ENCODE measurements around the gene SLC12A8. TPM values are rescaled to one million over a fixed set of nuclear protein-coding genes. Genes with fewer than 3 reads are reported as not detected.

SLC12A8 gene
- total RNA-seq, 4 donors from 2014 or later, result 1.0 TPM; not detected in 3

DNA sequence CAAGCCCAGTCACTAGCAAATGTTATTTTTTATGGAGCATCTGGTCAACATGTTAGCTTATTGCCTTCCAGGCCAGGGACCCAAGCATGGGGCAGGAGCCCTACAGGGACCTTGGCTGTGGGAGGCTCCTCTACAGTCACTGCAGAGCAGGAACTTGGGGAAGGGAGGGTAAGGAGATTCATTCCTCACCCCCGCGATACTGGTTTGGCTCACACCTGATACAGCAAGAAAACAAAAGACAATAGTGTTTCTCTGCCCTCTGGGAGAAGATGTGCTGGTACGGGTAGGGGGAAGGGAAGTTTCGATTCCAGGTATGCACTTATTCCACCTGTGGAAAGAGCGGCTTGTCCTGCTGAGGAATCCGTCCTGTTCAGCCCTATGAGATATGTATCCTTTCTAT, 77.6 kb downstream of the SLC12A8 start:
- TF ChIP-seq, protein P1, sequence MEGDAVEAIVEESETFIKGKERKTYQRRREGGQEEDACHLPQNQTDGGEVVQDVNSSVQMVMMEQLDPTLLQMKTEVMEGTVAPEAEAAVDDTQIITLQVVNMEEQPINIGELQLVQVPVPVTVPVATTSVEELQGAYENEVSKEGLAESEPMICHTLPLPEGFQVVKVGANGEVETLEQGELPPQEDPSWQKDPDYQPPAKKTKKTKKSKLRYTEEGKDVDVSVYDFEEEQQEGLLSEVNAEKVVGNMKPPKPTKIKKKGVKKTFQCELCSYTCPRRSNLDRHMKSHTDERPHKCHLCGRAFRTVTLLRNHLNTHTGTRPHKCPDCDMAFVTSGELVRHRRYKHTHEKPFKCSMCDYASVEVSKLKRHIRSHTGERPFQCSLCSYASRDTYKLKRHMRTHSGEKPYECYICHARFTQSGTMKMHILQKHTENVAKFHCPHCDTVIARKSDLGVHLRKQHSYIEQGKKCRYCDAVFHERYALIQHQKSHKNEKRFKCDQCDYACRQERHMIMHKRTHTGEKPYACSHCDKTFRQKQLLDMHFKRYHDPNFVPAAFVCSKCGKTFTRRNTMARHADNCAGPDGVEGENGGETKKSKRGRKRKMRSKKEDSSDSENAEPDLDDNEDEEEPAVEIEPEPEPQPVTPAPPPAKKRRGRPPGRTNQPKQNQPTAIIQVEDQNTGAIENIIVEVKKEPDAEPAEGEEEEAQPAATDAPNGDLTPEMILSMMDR (IDR thresholded peaks at IDR 0.05 in 4 of 5, conservative IDR thresholded peaks at IDR 0.05 in 1 of 5), result no peak
- TF ChIP-seq POLR2A (IDR thresholded peaks at IDR 0.05), result no peak

GRCh38 chr3:125132815-125133214, 79.7 kb downstream of the SLC12A8 start:
- intact Hi-C loops (cut with DNase I; ENCODE audit: low total_unique reads), result no loop called here
- H3K4me1 ChIP-seq, result peaks cover 5 to 15% of the 10 kb centered on the region in 2 donors
- H3K9me3 ChIP-seq, result no peaks in the 10 kb centered on the region
- ATAC-seq, result no peak
- H3K4me3 ChIP-seq, result no peak overlapping the region
- H3K27ac ChIP-seq, result no peak overlapping the region
- no peaks in the 10 kb centered on the region for H3K27me3 ChIP-seq
- no peaks in the 10 kb centered on the region for H3K36me3 ChIP-seq
- in situ Hi-C loops (cut with MboI; ENCODE audit: low sequenced_read_pairs in 4 of 4), result no loop called here
- DNase-seq, result no peak
- no peak for TF ChIP-seq POLR2A (IDR thresholded peaks at IDR 0.05)
- TF ChIP-seq, protein P1 (IDR thresholded peaks at IDR 0.05 in 4 of 5, conservative IDR thresholded peaks at IDR 0.05 in 1 of 5), result no peak

More for the DNA sequence above, 77.6 kb downstream of the SLC12A8 start:
- intact Hi-C loops (cut with DNase I; ENCODE audit: low total_unique reads), result no loop called here
- Histone ChIP-seq H3K4me1 (peaks cover 2 to 3% of the 10 kb centered on the region in 2 donors), H3K9me3 (no peaks in the 10 kb centered on the region), H3K36me3 (no peaks in the 10 kb centered on the region), H3K27ac (no peak overlapping the region), H3K4me3 (no peak overlapping the region), H3K27me3 (no peaks in the 10 kb centered on the region)
- ATAC-seq (no peak), DNase-seq (no peak)
- in situ Hi-C loops (cut with MboI; ENCODE audit: low sequenced_read_pairs in 4 of 4), result no loop called here

GRCh38 chr3:125129512-125129997, 83.0 kb downstream of the SLC12A8 start:
- H3K4me3 ChIP-seq, result no peak overlapping the region
- no peaks in the 10 kb centered on the region for H3K36me3 ChIP-seq
- H3K27ac ChIP-seq, result peak overlapping the region; percentile 38 to 52 (median 44)
- intact Hi-C loops (cut with DNase I; ENCODE audit: low total_unique reads), result loop anchor here (5.0 kb wide), 2 partner anchors 42 to 67 kb away; no protein-coding TSS in a partner anchor
- TF ChIP-seq, protein P1 (IDR thresholded peaks at IDR 0.05 in 4 of 5, conservative IDR thresholded peaks at IDR 0.05 in 1 of 5), result no peak
- TF ChIP-seq POLR2A (IDR thresholded peaks at IDR 0.05), result no peak
- DNase-seq (peak; percentile 31 to 73), ATAC-seq (peak; percentile 88 to 94)
- H3K27me3 ChIP-seq, result no peaks in the 10 kb centered on the region
- in situ Hi-C loops (cut with MboI; ENCODE audit: low sequenced_read_pairs in 4 of 4), result no loop called here
- H3K4me1 ChIP-seq, result peaks cover 5 to 15% of the 10 kb centered on the region in 2 donors
- H3K9me3 ChIP-seq, result no peaks in the 10 kb centered on the region

GRCh38 chr3:125128861-125129501, 83.6 kb downstream of the SLC12A8 start:
- intact Hi-C loops (cut with DNase I; ENCODE audit: low total_unique reads) (loop anchor here (5.0 kb wide), 2 partner anchors 42 to 67 kb away; no protein-coding TSS in a partner anchor), in situ Hi-C loops (cut with MboI; ENCODE audit: low sequenced_read_pairs in 4 of 4) (no loop called here)
- no peaks in the 10 kb centered on the region for H3K36me3 ChIP-seq
- no peak for TF ChIP-seq POLR2A (IDR thresholded peaks at IDR 0.05)
- TF ChIP-seq, protein P1 (IDR thresholded peaks at IDR 0.05 in 4 of 5, conservative IDR thresholded peaks at IDR 0.05 in 1 of 5), result no peak
- peak; percentile 2 to 28 for ATAC-seq
- peaks cover 5 to 15% of the 10 kb centered on the region in 2 donors for H3K4me1 ChIP-seq
- H3K9me3 ChIP-seq, result no peaks in the 10 kb centered on the region
- DNase-seq, result no peak
- H3K27me3 ChIP-seq, result no peaks in the 10 kb centered on the region
- H3K4me3 ChIP-seq, result no peak overlapping the region
- H3K27ac ChIP-seq, result peak overlapping the region in 2 of 4 donors; percentile 20 to 39
